ENCODE measurements around the gene SLC37A1. TPM values are rescaled to one million over a fixed set of nuclear protein-coding genes. Genes with fewer than 3 reads are reported as not detected.

SLC37A1 gene
- total RNA-seq, 4 donors from 2014 or later = 4.0 to 5.8 (median 5.1) TPM

DNA sequence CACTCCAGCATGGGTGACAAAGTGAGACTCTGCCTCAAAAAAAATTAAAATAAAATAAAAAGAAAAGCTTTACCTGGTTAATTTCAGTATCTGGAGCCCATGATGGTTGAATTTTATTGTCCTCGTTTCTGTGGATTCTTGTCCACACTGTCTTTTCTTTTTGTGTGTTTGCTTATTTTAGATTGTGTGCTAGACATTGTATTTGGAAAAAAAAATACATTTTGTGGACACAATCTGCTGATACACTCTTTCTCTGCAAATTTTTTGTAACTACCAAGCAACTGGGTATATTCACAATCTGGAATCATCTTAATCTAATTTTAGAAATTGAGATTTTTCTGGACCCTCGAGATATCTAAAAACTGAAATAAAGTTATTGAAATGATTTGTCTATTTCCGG, 98.2 kb downstream of the SLC37A1 start:
- TF ChIP-seq CTCF (IDR thresholded peaks at IDR 0.05; ENCODE audit: low read depth) = no peak

DNA sequence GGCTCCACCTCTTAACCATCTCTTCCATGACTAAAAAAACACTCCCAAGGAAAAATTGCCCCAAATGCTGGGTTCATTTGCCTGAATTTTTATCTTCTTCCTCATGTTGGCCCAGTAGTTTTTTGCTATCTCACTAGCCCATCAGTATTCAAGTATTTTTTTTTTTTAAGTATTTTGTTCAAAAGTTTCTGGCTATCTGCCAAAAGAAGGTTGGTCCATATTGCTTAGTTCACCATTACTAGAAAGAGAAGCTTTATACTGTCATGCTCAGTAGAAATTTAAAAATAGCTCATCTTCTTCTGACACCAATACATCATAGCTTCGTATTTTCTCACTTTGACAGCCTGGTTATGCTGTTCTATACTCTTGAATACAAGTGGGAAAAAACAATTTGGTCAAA, 98.7 kb downstream of the SLC37A1 start:
- no peak for TF ChIP-seq CTCF (IDR thresholded peaks at IDR 0.05; ENCODE audit: low read depth)

- no peak for TF ChIP-seq CTCF (IDR thresholded peaks at IDR 0.05; ENCODE audit: low read depth)
Observed at GRCh38 chr21:42613756-42614155, 100.1 kb downstream of the SLC37A1 start.

- no peak for TF ChIP-seq CTCF (IDR thresholded peaks at IDR 0.05; ENCODE audit: low read depth)
Observed at GRCh38 chr21:42614396-42614795, 100.7 kb downstream of the SLC37A1 start.

DNA sequence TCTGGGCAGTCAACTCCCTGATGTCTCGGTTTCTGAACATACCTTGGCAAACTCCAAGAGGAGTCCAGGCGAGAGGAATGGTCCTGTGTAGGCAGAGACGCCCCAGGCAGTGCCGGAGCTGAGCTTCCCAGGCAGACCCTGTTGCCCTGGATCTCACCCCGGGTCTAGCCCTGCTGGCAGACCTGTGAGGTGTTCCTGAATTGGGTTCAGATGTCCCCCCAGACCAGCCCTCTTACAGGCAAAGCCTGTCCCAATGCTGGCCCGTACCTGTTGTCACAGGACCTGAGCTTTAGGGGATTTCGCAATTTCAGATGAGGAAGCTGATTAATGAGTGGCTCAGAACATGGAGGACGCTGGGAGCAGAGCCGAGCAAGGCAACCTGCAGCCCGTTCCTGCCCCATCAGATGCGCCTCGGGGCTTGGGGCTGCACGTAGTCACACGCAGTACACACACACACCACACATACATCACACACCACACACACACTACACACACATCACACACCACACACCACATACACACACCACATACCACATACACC, 101.2 kb downstream of the SLC37A1 start:
- no peak for TF ChIP-seq CTCF (IDR thresholded peaks at IDR 0.05; ENCODE audit: low read depth)

GRCh38 chr21:42615924-42616323, 102.3 kb downstream of the SLC37A1 start:
- TF ChIP-seq CTCF (IDR thresholded peaks at IDR 0.05; ENCODE audit: low read depth) = no peak

GRCh38 chr21:42616446-42616845, 102.8 kb downstream of the SLC37A1 start:
- TF ChIP-seq CTCF (IDR thresholded peaks at IDR 0.05; ENCODE audit: low read depth) = no peak

Measured in subcutaneous adipose tissue (tissue), 4 donors.